ENCODE measurements around the gene PPP1R12C. TPM values are rescaled to one million over a fixed set of nuclear protein-coding genes. Genes with fewer than 3 reads are reported as not detected.

The PPP1R12C gene
- total RNA-seq, 1 experiment from 2014 or later: 79.9 TPM

- H3K9ac ChIP-seq (ENCODE audit: extremely low read depth, insufficient read length, low read length): no peak overlapping the region
- no peak for DNase-seq
- peaks cover 20% of the 10 kb centered on the region for H3K23me2 ChIP-seq (ENCODE audit: insufficient read length, low read depth, low read length, poor library complexity, severe bottlenecking)
- no peak overlapping the region for H3K23ac ChIP-seq (ENCODE audit: insufficient read length, low read depth, low read length)
- H3K4me1 ChIP-seq (ENCODE audit: insufficient read depth, low read length): peaks cover 12% of the 10 kb centered on the region; the same call in 1 of the 2 replicates
- no peaks in the 10 kb centered on the region for H3K27me3 ChIP-seq (ENCODE audit: insufficient read depth, low read length)
- no peak overlapping the region for H2AFZ ChIP-seq (ENCODE audit: low read length)
- H4K5ac ChIP-seq (ENCODE audit: insufficient read length, low read depth, low read length): no peak overlapping the region
- Mint-ChIP-seq H3K4me3 (peak overlapping the region; percentile 73 to 82), H3K4me1 (peaks cover 30 to 57% of the 10 kb centered on the region in 2 experiments), H3K36me3 (ENCODE audit: insufficient read depth in 1 of 3, low read depth in 3 of 3) (peaks cover 15 to 29% (median 27%) of the 10 kb centered on the region in 3 experiments; a peak in 6 of 7 replicates), H3K27me3 (ENCODE audit: low read depth) (peaks cover 40% of the 10 kb centered on the region), H3K27ac (peak overlapping the region in 1 of 3 experiments; percentile 78; a peak in 3 of 7 replicates), H3K9me3 (no peaks in the 10 kb centered on the region)
- no peak for TF ChIP-seq CTCF (conservative IDR thresholded peaks at IDR 0.05)
- H2BK20ac ChIP-seq (ENCODE audit: low read depth, low read length, poor library complexity, severe bottlenecking): no peak overlapping the region
- no peaks in the 10 kb centered on the region for H3K79me1 ChIP-seq (ENCODE audit: insufficient read depth, low read depth, low read length, poor library complexity, severe bottlenecking)
- no peak overlapping the region for H3K14ac ChIP-seq (ENCODE audit: insufficient read depth, low read length)
- no CpG with 5 or more reads among the region's 17 CpGs for WGBS (ENCODE audit: extremely low coverage, insufficient read length, low lambda C conversion rate)
- H3K27ac ChIP-seq (ENCODE audit: insufficient read length, low read depth, low read length): no peak overlapping the region
- no peak overlapping the region for H4K8ac ChIP-seq (replicated peaks; ENCODE audit: insufficient read length, low read depth, low read length)
- no peak overlapping the region for H4K91ac ChIP-seq (ENCODE audit: insufficient read length, low read depth, low read length)
- H3K4ac ChIP-seq (ENCODE audit: low read depth, low read length): no peak overlapping the region
- H2BK5ac ChIP-seq (ENCODE audit: insufficient read length, low read length): no peak overlapping the region
- no peak overlapping the region for H2AK5ac ChIP-seq (ENCODE audit: insufficient read length, low read length)
- H3T11ph ChIP-seq (ENCODE audit: low read length): no peak overlapping the region
- peak overlapping the region; percentile 73 for H3K4me2 ChIP-seq (ENCODE audit: insufficient read depth, insufficient read length, low read length)
- H4K20me1 ChIP-seq (ENCODE audit: control insufficient read depth, insufficient read depth, insufficient read length): peaks cover 2% of the 10 kb centered on the region
- no peak overlapping the region for H2BK12ac ChIP-seq (ENCODE audit: insufficient read length, low read depth, low read length)
- no peaks in the 10 kb centered on the region for H3K79me2 ChIP-seq (ENCODE audit: insufficient read depth, low read length)
- no peak overlapping the region for H3K18ac ChIP-seq (ENCODE audit: insufficient read length, low read depth, low read length)
- no peak overlapping the region for H3K56ac ChIP-seq (ENCODE audit: insufficient read length, low read depth, low read length)
- H2BK15ac ChIP-seq (ENCODE audit: low read depth, low read length): no peak overlapping the region
- no peaks in the 10 kb centered on the region for H3K9me3 ChIP-seq (ENCODE audit: control insufficient read depth, low read depth, low read length)
- no peak overlapping the region for H2BK120ac ChIP-seq (ENCODE audit: low read depth, low read length, poor library complexity, severe bottlenecking)
These were observed 29.9 kb downstream of the PPP1R12C start for GRCh38 chr19:55087542-55087901.

Data from H9 (cell line).